ENCODE results near the gene PABPC3.

The PABPC3 gene

GRCh38 chr13:25135896-25136295 is 40.0 kb downstream of the PABPC3 start:
- H3K4me3 Mint-ChIP-seq = no peak overlapping the region
- H3K9me3 Mint-ChIP-seq = peaks cover 8% of the 10 kb centered on the region
- ATAC-seq = no peak
- H3K27ac Mint-ChIP-seq = no peak overlapping the region
- H3K4me1 Mint-ChIP-seq = no peaks in the 10 kb centered on the region
- H3K27me3 Mint-ChIP-seq = peaks cover 18% of the 10 kb centered on the region
- no peaks in the 10 kb centered on the region for H3K36me3 Mint-ChIP-seq

- Mint-ChIP-seq H3K4me3 (no peak overlapping the region), H3K36me3 (no peaks in the 10 kb centered on the region), H3K27me3 (peaks cover 28% of the 10 kb centered on the region), H3K9me3 (peaks cover 8% of the 10 kb centered on the region), H3K4me1 (no peaks in the 10 kb centered on the region), H3K27ac (no peak overlapping the region)
- ATAC-seq = no peak
These were observed 41.2 kb downstream of the PABPC3 start for GRCh38 chr13:25136880-25137787.

DNA sequence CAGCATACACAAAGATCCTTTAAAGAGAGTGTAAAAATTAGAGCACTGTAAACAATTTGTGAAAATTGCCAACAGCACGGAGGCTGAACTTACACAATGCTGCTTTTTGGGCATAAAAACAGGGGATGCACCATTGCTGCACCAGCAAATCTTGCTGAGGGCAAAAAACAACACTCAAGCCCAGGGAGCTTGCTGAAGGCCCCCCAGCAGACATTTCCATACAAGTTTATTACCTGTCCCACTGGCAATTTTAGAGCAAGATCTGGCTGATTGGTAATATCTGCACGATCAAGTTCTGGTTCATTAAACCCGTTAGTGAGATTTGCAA is 41.8 kb downstream of the PABPC3 start:
- Mint-ChIP-seq H3K9me3 (peaks cover 8% of the 10 kb centered on the region), H3K4me3 (no peak overlapping the region), H3K36me3 (no peaks in the 10 kb centered on the region), H3K27ac (no peak overlapping the region), H3K27me3 (peaks cover 28% of the 10 kb centered on the region), H3K4me1 (no peaks in the 10 kb centered on the region)
- ATAC-seq = no peak

GRCh38 chr13:25141042-25141441 is 45.1 kb downstream of the PABPC3 start:
- Mint-ChIP-seq H3K4me1 (no peaks in the 10 kb centered on the region), H3K27ac (no peak overlapping the region), H3K4me3 (no peak overlapping the region), H3K9me3 (no peaks in the 10 kb centered on the region), H3K36me3 (no peaks in the 10 kb centered on the region), H3K27me3 (peaks cover 38% of the 10 kb centered on the region)
- ATAC-seq = no peak

GRCh38 chr13:25143706-25144105 is 47.8 kb downstream of the PABPC3 start:
- Mint-ChIP-seq H3K36me3 (no peaks in the 10 kb centered on the region), H3K4me3 (no peak overlapping the region), H3K27ac (no peak overlapping the region), H3K4me1 (peaks cover 5% of the 10 kb centered on the region), H3K27me3 (peaks cover 20% of the 10 kb centered on the region), H3K9me3 (no peaks in the 10 kb centered on the region)
- ATAC-seq = no peak

DNA sequence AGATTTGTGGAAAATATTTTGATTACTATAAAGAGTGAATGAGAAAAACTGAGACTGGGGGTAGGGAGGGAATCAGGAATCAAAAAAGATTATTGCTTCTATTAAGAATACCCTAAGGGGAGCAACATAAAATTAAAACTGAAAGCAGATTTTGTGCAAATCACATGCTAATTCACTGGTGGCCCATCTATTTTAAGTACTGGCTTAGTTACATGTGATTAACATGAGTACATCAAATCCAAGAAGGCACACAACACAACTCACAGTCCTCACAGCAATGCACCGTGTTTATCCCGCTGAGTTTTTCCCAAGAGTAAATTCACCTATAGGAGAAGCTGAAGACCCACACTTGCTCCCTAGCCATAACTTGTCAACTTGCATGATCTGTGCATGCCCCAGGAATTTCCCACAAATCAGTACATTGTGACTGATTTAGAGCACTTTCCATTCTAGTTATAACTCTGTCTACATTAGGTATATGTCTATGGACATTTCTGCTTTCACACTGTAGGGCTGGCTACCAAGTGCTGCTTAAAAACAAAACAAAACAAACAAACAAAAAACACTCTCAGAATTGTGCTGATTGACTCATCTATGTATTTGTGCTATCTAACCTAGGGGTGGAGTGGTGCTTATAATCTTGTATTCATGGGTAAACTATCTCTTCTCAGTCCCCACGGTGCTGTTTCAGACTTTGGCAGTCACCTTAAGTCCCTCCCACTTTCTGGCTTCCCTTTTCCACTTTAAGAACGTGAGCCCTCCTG is 51.9 kb downstream of the PABPC3 start:
- Mint-ChIP-seq H3K9me3 (no peaks in the 10 kb centered on the region), H3K4me3 (no peak overlapping the region), H3K27ac (no peak overlapping the region), H3K36me3 (no peaks in the 10 kb centered on the region), H3K27me3 (peaks cover 38% of the 10 kb centered on the region), H3K4me1 (peaks cover 5% of the 10 kb centered on the region)
- ATAC-seq = peak; percentile 36

GRCh38 chr13:25148402-25148771 is 52.5 kb downstream of the PABPC3 start:
- Mint-ChIP-seq H3K9me3 (no peaks in the 10 kb centered on the region), H3K27me3 (peaks cover 43% of the 10 kb centered on the region), H3K27ac (no peak overlapping the region), H3K36me3 (no peaks in the 10 kb centered on the region), H3K4me3 (no peak overlapping the region), H3K4me1 (peaks cover 5% of the 10 kb centered on the region)
- ATAC-seq = no peak

Measured in stimulated activated memory B cell treated with anti-CD40 and anti-IgM and Interleukin-4, amounts not matched to agents 10 μg/mL and 1 μg/mL and 100 μg/mL, for 72 hours (primary cell).